NCI-H2081 (cell line): ENCODE results near the gene KRT26.
A peak's percentile ranks its signal among the peaks of the same experiment; 100 is the strongest.
"Not testable (repeated sequence)": the region's sequence is repeated elsewhere in the genome, so short reads cannot be mapped to it uniquely, and the experiment has no call there.

Experiments
- DNase-seq, 2 experiments: peaks; one replicate each; lab custom pipeline; 2025; lab: John Stamatoyannopoulos, UW

Gene KRT26

DNA sequence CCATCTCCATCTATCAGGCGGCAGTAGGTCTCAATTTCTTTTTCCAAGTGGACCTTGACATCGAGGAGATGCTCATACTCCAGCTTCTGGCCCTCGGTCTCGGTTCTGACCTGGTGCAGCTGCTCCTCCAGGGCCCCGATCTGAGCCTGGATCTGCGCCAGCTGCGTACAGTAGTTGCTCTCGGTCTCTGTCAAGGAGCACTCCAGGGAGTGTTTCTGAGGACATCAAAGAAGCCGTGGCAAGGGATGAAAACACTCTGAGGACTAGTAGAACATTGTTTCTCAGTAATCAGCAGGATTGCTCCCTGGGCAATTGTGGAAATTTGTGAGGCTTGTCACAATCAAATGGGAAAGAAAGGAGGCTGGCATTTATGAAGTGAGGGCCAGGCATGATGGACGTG is 21.8 kb upstream of the KRT26 start:
- no peak for DNase-seq

DNA sequence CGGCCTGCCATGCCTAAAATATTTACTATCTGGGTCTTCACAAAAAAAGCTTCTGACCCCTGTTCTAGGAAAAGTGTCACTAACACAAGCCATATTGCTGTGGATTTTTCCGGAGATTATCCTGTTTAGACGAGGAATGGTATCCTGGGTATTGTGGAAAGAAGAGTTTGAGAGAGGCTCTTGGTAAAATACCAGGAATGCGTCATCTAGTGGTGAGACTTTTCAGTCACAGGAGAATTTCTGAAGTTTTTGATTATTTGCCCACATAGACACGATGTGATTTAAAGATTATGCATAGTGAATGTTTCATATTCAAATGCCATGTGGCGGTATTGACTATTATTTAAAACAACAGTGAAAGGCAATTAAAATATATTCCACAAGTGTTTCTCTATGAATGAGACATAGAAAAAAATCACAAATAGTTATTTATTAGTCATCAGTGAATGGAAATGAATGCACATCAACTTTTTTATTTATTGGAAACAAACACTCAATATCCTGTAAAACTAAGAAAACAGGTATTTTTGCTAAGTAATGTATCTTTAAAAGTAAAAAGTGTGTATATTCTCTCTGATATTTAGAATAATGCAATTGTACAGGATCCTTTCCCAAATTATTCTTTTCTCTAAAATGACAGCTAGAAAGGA is 19.9 kb upstream of the KRT26 start:
- DNase-seq = no peak

DNA sequence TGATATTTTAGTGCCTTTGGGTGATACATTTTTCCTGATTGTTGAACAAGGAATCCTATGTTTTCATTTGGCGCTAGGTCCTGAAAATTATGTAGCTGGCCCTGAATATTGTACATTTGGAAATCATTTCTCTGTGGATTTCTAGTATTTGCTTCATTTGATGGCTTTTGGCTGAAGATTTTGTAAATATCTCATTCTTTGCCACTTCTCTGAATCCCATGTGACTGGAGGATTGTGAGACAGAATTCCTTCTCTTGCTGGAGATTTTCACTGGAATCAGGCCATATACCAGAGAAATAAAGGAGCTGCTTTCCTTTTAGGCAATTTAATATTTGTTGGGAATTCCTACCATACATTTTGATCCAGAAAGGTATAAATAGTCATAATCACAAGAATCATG is 19.1 kb upstream of the KRT26 start:
- no peak for DNase-seq

DNA sequence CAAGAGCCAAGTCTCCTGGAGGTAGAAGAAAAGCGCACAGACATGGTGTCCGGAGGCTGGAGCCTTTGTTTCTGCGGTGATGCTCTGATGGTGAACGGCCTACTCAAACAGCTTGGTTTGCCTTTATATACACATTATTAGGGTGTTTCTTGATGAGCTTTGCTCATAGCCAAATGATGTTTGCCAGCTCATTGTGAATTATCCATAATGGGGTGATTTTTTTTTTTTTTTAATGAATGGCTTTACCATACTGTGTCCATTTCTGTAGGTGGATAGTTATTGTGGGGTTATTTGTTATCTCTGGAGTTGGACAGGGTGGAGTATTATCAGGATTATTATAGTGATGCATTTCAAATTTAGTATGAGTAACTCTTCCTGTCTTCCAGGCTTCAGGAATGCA is 10.4 kb upstream of the KRT26 start, which contains the start of gene KRT27:
Gene KRT27, minus strand, starts transcription at position 101 of the 400 bp plus-strand sequence. Its CDS starts 57 bp downstream, at position 44.
- no peak for DNase-seq

DNA sequence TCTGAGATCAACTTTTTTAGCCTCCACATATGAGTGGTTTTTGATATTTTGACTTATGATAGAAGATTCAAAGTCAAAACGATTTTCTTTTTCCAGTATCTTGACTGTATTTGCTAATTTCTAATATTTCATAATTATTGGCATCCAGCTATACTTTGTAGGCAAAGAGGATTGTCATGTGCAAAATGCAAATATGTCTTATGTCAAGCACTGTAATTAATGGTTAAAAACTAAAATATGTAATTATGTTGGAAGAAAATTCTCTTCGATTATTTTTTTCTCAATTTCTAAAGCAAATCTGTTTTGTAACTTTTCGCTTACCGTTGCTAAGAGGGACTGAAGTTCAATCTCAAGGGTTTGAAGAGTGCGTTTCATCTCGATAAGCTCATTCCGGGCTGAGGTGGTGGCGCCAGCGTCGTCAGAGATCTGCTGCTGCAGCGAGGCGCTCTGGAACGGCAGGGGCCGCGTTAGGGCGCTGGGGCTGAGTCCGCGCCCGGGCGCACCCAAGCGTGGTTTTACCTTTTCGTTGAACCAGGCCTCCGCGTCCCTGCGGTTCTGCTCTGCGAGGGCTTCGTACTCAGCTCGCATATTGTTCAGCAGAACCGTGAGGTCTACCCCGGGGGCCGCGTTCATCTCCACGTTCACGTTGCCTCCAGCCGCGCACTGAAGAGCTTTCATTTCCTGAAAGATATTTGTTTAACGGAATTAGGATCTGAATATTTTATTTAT is 7.3 kb upstream of the KRT26 start:
- peak in 1 of 2 experiments; percentile 30 for DNase-seq

DNA sequence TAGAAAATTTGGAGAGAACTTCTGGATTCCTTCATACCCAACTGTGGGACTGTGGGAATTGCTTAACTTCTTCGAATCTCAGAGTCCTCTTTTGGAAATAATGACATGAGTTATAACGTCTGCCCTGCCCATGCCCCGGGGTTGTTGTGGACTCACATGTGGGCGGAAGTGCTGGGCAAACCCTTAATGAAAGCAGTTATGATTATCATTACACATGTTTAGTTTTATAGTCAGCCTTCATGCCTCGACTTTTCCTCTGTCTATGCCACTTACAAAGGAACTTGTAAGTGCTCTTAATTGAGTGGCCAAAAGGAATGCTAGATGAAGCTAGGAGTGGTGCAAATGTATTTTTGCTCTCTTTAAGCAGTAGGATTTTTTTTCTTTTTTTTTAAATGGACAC is 6.5 kb upstream of the KRT26 start:
- DNase-seq = no peak

DNA sequence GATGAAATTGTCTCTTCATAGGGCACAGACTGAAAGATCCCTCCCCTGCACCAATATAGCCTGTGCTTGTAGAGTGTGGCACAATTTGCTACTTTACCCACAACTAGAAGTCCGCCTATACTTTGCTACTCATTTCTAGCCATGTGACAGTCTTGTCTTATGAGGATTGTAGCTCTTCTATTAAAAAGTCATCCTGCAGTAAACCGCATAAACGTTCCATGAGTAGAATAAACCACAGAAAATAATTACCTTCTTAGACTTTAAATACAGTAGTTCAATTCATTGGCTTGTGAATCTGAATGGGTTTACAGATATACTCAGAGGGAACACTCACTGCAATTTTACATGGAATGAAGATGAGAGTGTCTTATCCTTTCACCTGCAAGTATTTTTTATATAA is 6.0 kb upstream of the KRT26 start:
- no peak for DNase-seq

DNA sequence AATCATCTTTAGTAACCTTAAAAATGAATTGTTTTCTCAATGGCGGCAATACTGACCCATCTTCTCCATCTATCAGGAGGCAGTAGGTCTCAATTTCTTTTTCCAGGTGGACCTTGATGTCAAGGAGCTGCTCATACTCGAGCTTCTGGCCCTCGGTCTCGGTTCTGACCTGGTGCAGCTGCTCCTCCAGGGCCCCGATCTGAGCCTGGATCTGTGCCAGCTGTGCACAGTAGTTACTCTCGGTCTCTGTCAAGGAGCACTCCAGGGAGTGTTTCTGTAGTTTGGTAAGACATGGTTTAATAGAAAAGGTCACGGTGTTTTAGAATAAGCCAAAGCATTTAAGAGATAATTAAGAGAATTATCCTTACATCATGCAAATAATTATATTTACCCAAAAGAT is 5.5 kb upstream of the KRT26 start:
- DNase-seq = no peak

DNA sequence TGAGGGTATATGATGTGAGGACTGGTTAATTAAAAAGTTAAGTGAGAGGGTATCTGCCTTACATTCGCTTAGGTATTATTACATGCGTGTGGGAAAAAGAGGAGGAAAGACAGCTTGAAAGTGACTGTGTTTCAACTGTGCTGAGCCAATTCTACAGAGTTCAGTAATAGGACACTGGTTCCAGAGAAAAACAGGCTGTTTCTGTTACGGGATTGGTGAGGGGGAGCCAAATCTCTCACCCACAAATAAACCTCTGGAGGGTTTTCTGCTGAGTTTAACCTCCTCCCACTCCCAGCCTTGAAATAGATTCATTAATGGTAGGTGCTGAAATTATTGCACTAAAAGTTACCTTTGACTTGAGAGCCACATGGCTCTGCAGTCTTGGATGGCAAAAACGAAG is 3.9 kb upstream of the KRT26 start:
- DNase-seq = no peak

DNA sequence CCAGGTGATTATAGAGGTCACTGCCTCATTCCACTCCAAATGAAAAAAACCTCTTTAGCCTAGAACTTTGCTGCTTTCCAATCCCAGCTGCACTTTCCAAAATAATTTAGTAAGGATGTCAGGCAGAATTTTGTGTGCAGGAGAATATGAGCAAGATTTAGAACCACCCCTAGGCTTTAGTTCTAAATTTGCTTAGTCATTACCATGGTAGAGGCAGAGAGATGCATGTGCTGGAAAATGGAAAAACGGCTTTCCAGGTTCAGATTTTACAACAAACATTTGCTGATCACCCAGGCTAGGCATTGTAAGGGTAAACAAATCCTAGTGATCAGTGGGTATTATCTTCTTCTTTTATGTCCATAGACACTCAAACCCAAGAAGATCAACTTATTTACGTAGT is 6.3 kb downstream of the KRT26 start:
- no peak for DNase-seq

DNA sequence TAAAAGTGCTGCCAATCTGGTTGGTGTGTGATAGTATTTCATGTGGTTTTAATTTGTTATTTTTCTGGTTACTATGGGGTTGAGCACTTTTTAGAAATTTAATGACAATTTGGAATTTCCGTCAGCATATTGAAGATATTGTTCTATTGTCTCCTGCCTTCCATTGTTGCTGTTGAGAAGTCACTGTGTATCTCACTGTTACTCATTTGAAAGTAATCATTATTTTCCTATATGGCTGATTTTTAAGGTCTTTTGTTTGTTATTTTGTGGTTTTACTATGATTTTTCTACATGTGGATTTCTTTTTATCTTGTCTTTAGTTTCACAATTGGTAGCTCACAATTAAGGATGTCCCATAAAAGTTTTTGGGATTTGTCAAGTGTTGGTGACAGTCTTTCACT is 8.2 kb downstream of the KRT26 start:
- DNase-seq = no peak

DNA sequence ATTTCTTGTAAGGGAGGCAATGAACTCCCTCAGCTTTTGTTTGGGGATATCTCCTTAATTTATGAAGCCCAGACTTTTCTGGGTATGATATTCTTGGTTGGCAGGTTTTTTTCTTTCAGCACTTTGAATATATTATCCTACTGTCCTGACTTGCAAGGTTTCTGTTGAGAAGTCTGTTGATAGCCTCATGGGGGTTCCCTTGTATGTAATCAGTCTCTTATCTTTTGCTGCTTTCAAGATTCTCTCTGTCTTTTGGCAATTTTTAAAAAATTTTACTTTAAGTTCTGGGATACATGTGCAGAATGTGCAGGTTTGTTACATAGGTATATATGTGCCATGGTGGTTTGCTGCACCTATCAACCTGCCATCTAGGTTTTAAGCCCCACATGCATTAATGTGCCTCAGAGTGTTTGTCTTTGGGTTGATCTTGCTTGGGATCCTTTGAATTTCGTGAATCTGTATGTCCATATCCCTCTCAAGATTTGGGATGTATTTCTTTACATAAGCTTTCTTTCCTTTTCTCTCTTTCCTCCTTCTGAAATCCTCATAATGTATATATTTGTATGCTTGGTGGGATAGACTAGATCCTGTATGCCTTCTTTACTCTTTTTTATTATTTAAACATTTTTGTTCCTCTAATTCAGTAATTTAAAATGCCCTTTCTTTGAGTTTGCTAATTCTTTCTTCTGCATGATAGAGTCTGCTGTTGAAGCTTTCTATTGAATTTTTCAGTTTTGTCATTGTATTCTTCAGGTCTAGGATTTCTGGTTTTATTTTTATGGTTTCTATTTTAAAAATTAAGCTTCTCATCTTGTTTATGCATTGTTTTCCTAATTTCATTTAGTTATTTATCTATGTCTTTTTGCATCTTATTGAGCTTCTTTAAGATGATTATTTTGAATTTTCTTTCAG is 11.6 kb downstream of the KRT26 start:
- DNase-seq = no peak

DNA sequence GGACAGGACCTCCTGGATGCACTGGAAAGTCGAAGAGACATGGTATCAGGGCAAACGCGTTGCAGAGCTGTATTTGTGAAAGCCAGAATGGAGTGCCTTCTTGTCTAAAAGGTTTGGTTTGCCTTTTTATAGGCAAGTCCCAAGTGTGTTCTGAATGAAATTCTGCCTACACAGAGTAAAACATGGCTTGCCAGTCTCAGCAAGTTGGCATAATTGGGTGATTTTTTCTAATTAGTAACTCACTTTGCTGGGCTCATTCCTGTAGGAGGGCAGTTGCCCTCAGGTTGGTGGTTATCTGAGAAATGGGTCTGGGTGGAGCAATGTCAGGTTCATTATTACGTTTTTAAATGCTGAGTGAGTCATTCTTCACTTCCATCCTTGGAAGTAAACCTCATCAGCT is 16.8 kb downstream of the KRT26 start, which contains the start of gene KRT25:
Gene KRT25, minus strand, starts transcription at position 101 of the 400 bp plus-strand sequence. Its CDS starts 60 bp downstream, at position 41.
- DNase-seq = no peak

DNA sequence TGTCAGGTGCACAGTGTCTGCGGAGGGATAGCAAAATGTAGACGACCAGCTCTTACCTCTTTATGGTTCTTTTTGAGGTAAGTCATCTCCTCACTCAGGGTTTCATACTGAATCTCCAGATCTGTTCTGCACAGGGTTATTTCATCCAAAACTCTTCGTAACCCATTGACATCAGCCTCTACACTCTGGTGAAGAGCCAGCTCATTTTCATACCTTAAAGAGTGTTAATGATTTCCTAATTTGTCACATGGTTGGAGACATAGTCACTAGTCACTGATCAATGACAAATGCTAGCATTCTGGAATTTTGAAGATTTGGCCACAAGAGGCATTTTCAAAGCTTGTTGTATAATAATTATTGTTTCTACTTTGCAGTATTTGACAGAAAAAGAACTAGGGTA is 18.2 kb downstream of the KRT26 start:
- no peak for DNase-seq

DNA sequence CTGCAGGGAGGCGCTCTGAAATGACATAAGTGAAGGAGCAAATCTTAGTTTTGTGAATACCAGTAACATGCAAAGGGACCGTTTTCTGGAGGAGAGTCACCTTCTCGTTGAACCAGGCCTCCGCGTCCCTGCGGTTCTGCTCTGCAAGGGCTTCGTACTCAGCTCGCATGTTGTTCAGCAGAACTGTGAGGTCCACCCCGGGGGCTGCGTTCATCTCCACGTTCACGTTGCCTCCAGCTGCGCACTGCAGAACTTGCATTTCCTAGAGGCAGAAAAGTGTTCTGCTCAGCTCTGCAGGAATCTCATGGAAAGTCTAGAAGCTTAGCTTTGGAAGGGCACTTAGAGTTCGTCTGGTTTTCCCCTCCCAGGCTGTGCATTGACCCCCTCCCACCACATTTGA is 20.9 kb downstream of the KRT26 start:
- DNase-seq = no peak

DNA sequence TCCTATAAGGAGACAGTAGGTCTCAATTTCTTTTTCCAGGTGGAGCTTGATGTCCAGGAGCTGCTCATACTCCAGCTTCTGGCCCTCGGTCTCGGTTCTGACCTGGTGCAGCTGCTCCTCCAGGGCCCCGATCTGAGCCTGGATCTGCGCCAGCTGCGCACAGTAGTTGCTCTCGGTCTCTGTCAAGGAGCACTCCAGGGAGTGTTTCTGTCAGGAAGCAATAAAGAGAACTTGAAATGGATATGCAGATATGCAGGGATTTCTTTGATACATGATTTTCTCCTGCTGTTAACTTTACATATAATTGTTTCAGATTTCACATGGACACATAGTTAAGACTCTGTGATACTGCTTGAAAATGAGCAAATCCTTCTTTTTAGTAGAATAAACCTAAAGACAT is 21.6 kb downstream of the KRT26 start:
- no peak for DNase-seq

DNA sequence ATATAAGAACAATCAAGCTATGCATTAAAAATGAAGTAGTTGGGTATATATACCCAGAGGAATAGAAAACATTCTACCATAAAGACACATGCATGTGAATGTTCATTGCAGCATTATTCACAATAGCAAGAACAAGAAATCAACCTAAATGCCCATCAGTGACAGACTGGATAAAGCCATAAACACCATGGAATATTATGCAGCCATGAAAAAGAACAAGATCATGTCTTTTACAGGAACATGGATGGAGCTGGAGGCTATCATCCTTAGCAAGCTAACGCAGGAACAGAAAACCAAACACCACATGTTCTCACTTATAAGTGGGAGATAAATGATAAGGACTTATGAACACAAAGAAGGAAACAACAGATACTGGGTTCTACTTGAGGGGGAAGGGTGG is 23.3 kb downstream of the KRT26 start:
- not testable (repeated sequence) for DNase-seq

DNA sequence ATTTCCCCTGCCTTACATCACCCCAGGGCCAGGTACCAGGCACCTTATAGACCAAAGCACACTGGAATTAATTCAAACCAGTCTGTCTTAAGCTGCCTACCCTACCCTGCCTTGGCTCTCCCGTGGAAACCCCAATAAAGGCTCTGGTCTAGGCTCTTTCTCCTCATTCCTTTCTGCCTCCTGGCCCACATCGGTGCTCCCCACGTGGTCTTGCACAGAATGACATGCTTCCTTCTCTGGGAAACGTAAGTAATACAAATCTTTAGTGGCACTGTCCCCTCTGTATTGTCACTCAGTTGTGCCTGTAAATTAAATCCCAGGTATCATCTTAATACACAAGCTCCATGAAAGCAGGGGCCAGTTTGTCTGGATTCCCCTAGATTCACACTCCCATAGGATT is 33.4 kb downstream of the KRT26 start:
- no peak for DNase-seq

DNA sequence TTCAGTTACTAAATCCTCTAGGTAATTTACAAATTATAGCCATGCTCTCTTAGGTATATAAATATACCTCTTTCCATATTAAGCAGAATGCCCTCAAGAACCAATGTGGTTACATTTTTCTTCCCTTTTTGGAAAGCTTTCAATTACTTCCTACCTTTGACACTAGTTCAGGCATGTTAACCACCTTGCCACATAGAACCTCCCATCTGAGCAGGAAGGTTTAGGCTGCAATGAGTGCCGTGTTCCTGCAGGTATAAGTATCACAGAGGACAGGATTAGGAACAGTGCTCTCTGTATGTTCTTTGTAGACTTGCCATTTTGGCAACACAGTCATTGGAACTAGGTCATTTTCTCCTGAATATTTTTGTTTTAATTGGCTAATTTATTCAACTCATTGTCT is 37.0 kb downstream of the KRT26 start:
- DNase-seq = no peak

DNA sequence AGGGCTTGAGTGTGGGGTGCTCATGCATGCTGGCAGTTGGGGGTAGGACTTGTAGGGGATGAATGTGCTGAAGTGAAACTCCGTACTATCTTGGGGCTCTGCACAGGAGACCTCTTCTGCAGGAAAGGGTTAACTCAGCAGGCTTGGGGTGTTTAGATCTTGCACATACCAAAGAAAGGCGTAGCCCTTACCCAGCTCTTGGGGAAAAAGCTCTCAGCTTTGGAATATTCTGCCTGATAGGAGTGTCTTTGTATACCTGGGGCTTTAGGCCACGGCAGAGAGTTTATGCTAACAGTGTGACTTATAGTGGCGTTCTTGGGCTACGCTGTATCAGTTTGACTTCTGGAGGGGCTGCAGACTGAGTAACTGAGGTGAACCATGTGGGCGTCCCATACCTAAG is 38.0 kb downstream of the KRT26 start:
- DNase-seq = no peak

DNA sequence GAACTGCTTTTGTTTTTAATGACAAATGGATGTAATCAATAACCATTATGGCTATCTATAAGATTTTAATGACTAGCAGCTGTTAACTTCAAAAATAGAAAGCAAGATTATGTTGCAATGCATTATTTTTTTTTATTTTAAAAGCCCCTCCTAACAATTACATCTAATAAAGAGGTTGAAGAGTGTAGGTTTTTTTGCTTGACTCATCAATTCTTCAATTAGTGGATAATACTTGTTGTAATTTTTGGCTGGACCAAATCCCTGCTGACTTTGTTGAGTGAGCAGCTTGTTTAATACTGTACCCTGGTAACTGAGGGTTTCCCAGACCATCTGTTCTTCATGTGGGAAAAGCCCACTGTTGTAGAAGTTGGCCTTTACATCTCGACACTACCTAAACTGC is 41.0 kb downstream of the KRT26 start:
- no peak for DNase-seq

DNA sequence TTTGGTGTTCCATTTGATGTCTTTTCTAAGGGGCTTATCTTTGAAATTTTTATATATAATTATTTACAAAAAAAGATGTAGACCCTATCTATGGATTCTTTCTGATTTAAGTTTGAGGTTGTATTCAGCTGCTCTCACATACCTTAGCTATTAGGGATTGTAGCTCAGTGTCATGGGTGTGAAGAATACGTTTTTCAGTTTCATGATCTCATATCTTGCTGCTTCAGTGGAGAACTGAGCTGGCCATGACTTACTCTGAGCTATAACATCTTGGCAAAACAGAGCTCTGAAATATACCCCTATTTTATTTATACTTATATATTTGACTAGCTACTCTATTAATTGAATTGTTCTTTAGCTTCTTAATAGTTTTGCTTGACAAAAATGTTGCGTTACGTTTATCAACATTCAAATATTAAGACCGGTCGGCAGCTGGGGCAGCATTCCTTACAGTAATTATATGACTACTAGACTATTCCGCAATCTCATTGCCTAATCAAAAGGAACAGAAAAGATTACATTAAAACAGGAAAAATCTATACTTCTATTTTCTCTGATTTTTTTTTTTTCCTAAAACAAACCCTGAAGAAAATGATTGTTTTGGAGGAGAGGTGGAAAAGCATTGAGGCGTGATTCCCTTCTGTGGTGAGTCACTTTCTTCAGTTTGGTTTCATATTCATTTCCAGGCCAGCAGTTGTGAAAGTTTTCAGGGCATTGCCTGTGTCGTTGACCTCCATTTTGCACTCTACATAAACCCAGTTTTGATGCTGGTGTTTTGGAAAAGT is 44.4 kb downstream of the KRT26 start:
- no peak for DNase-seq
